ENCODE data around the gene TMEM175.

Gene TMEM175

DNA sequence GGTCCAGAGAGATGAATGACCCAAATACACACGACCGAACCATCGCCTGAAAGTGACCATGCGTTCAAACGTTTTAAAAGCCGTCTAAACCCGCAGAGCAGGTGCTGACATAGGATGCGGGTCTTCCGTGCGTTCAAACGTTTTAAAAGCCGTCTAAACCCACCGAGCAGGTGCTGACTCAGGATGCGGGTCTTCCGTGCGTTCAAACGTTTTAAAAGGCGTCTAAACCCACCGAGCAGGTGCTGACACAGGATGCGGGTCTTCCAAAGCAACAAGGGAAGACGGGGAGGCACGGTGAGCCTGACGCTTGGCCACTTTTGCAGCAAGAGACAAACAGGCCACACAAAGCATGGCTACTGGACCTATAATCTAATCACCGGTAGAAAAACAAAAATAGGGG, 47.4 kb upstream of the TMEM175 start:
- Histone ChIP-seq H3K27ac (no peak overlapping the region), H3K9me3 (ENCODE audit: control insufficient read depth, low read length) (no peaks in the 10 kb centered on the region), H3K36me3 (ENCODE audit: control insufficient read depth, insufficient read depth, low read length) (no peaks in the 10 kb centered on the region), H3K9ac (no peak overlapping the region), H3K4me3 (ENCODE audit: low read depth, low read length) (no peak overlapping the region), H3K27me3 (ENCODE audit: control insufficient read depth, insufficient read depth, low read length) (no peaks in the 10 kb centered on the region), H3K79me2 (no peaks in the 10 kb centered on the region), H3K4me2 (ENCODE audit: low read length) (no peak overlapping the region), H2AFZ (no peak overlapping the region), H3K4me1 (no peaks in the 10 kb centered on the region)
- TF ChIP-seq, protein P1, sequence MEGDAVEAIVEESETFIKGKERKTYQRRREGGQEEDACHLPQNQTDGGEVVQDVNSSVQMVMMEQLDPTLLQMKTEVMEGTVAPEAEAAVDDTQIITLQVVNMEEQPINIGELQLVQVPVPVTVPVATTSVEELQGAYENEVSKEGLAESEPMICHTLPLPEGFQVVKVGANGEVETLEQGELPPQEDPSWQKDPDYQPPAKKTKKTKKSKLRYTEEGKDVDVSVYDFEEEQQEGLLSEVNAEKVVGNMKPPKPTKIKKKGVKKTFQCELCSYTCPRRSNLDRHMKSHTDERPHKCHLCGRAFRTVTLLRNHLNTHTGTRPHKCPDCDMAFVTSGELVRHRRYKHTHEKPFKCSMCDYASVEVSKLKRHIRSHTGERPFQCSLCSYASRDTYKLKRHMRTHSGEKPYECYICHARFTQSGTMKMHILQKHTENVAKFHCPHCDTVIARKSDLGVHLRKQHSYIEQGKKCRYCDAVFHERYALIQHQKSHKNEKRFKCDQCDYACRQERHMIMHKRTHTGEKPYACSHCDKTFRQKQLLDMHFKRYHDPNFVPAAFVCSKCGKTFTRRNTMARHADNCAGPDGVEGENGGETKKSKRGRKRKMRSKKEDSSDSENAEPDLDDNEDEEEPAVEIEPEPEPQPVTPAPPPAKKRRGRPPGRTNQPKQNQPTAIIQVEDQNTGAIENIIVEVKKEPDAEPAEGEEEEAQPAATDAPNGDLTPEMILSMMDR (IDR thresholded peaks at IDR 0.05), result no peak

DNA sequence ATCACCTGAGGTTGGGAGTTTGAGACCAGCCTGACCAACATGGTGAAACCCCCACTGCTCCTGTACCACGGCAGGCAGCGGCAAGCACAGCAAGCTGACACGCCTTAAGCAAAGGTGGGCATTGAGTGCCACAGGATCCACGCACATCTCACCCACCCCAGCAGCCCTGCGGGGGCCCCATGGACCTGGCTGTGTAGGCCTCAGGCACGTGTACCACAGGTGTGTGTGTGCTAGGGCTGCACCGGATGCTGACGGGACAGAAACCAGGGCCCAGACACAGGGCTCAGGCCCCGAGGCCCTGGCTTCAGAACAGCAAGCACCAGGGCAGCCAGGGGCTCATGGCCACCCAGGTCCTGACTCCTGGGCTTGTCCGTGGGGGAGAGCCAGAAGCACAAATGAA, 46.9 kb upstream of the TMEM175 start:
- no peaks in the 10 kb centered on the region for H3K9me3 ChIP-seq (ENCODE audit: control insufficient read depth, low read length)
- H3K4me2 ChIP-seq (ENCODE audit: low read length), result no peak overlapping the region
- no peak overlapping the region for H2AFZ ChIP-seq
- H3K27me3 ChIP-seq (ENCODE audit: control insufficient read depth, insufficient read depth, low read length), result no peaks in the 10 kb centered on the region
- no peak overlapping the region for H3K4me3 ChIP-seq (ENCODE audit: low read depth, low read length)
- H3K9ac ChIP-seq, result no peak overlapping the region
- H3K27ac ChIP-seq, result no peak overlapping the region
- no peaks in the 10 kb centered on the region for H3K36me3 ChIP-seq (ENCODE audit: control insufficient read depth, insufficient read depth, low read length)
- no peaks in the 10 kb centered on the region for H3K79me2 ChIP-seq
- H3K4me1 ChIP-seq, result no peaks in the 10 kb centered on the region
- TF ChIP-seq, protein P1 (IDR thresholded peaks at IDR 0.05), result no peak

DNA sequence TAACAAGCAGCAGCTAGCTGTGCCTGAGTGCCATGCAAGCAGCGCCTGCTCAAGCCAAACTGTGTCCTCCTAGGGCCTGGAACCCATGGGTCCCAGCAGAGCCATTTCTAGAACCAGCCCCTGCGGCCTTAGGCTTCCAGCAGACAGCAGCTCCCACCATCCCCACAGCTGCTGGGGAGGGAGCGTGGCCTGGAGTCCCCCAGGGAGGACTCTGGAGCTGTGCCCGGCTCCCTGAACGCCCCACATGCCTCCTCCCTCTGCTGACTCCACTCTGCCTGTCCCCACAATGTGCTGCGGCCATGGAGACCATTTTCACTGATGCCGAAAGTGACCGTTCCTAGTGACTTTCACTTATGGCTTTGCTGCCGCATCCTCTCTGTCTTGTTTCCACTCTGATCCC, 46.0 kb upstream of the TMEM175 start:
- no peak overlapping the region for H3K9ac ChIP-seq
- H3K36me3 ChIP-seq (ENCODE audit: control insufficient read depth, insufficient read depth, low read length), result no peaks in the 10 kb centered on the region
- H3K27me3 ChIP-seq (ENCODE audit: control insufficient read depth, insufficient read depth, low read length), result no peaks in the 10 kb centered on the region
- no peaks in the 10 kb centered on the region for H3K79me2 ChIP-seq
- H3K27ac ChIP-seq, result no peak overlapping the region
- no peaks in the 10 kb centered on the region for H3K4me1 ChIP-seq
- TF ChIP-seq, protein P1 (IDR thresholded peaks at IDR 0.05), result no peak
- no peaks in the 10 kb centered on the region for H3K9me3 ChIP-seq (ENCODE audit: control insufficient read depth, low read length)
- H2AFZ ChIP-seq, result no peak overlapping the region
- no peak overlapping the region for H3K4me2 ChIP-seq (ENCODE audit: low read length)
- no peak overlapping the region for H3K4me3 ChIP-seq (ENCODE audit: low read depth, low read length)

DNA sequence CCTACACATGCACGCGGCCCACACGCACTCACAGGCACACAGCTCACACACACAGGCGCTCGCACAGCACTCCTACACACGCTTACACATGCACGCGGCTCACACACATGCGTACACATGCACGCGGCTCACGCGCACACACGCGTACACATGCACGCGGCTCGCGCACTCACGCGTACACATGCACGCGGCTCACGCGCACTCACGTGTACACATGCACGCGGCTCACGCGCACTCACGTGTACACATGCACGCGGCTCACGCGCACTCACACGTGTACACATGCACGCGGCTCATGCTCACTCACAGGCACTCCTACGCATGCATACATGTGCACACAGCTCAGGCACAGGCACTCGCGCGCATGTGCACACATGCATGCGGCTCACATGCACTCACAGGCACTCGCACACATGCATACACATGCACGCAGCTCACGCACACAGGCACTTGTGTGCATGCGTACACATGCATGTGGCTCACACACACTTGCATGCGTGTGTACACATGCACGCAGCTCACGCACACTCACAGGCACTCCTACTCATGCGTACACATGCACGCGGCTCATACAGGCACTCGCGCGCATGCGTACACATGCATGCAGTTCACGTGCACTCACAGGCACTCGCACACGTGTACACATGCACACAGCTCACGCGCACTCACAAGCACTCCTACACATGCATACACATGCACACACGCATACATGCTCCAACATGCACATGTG, 45.1 kb upstream of the TMEM175 start:
- Histone ChIP-seq H3K4me3 (ENCODE audit: low read depth, low read length) (no peak overlapping the region), H2AFZ (no peak overlapping the region), H3K36me3 (ENCODE audit: control insufficient read depth, insufficient read depth, low read length) (no peaks in the 10 kb centered on the region), H3K27me3 (ENCODE audit: control insufficient read depth, insufficient read depth, low read length) (no peaks in the 10 kb centered on the region), H3K4me1 (no peaks in the 10 kb centered on the region), H3K9me3 (ENCODE audit: control insufficient read depth, low read length) (no peaks in the 10 kb centered on the region), H3K9ac (no peak overlapping the region), H3K79me2 (no peaks in the 10 kb centered on the region), H3K4me2 (ENCODE audit: low read length) (no peak overlapping the region), H3K27ac (no peak overlapping the region)
- TF ChIP-seq, protein P1 (IDR thresholded peaks at IDR 0.05), result no peak

DNA sequence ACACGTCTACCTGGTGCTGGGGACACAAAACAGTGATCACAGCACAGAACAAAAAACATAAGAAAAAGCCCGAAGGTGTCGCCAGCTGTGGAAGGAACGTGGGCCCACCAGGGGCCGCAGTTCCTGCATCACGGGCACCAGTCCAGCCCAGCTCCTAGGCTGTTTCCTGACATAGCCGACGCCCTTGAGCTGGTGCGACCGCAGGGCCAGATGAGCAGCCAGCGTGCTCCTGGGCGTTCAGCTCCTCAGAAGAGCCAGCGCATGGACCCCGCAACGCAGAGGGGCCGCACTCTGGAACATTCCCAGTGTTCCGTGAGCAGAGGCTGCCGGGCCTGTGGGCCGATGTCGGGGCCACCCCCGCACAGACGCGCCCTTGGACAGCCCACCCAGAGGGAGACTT, 44.2 kb upstream of the TMEM175 start:
- no peaks in the 10 kb centered on the region for H3K36me3 ChIP-seq (ENCODE audit: control insufficient read depth, insufficient read depth, low read length)
- TF ChIP-seq, protein P1 (IDR thresholded peaks at IDR 0.05), result no peak
- H3K9ac ChIP-seq, result no peak overlapping the region
- H3K9me3 ChIP-seq (ENCODE audit: control insufficient read depth, low read length), result no peaks in the 10 kb centered on the region
- no peak overlapping the region for H3K4me3 ChIP-seq (ENCODE audit: low read depth, low read length)
- no peak overlapping the region for H3K4me2 ChIP-seq (ENCODE audit: low read length)
- no peaks in the 10 kb centered on the region for H3K4me1 ChIP-seq
- H3K79me2 ChIP-seq, result no peaks in the 10 kb centered on the region
- no peak overlapping the region for H2AFZ ChIP-seq
- H3K27ac ChIP-seq, result no peak overlapping the region
- no peaks in the 10 kb centered on the region for H3K27me3 ChIP-seq (ENCODE audit: control insufficient read depth, insufficient read depth, low read length)

All from parathyroid adenoma (tissue), 2 donors.